GM23338 (cell line): Measurements from ENCODE around the gene AKAP13. TPM values are rescaled to one million over a fixed set of nuclear protein-coding genes. Genes with fewer than 3 reads are reported as not detected.

Experiments
- ATAC-seq: fragments of 200-7000 bp; cut with Tn5 transposase; 3 replicates; pipeline ENCODE4 v1.9.1; 2020
- DNase-seq: peaks from one replicate; pipeline ENCODE4 v3.0.0-alpha.2; 2015; ENCODE audit warnings: low spot score
- H2AFZ ChIP-seq: fragments of 200-600 bp; sonication (generic); 2 replicates; pipeline ENCODE4 v1.8.0; 2016; ENCODE audit warnings: antibody characterized with exemption, mild to moderate bottlenecking, moderate library complexity
- H3F3A ChIP-seq: fragments of 200-600 bp; sonication (generic); replicated peaks from 2 replicates; pipeline ENCODE4 v1.8.0; 2017; ENCODE audit warnings: antibody characterized with exemption, mixed run types, low read depth
- H3K27ac ChIP-seq: fragments of 200-600 bp; sonication (generic); 2 replicates; pipeline ENCODE4 v1.6.1; 2016; ENCODE audit warnings: low read depth
- H3K27me3 ChIP-seq: fragments of 200-600 bp; sonication (generic); 2 replicates; pipeline ENCODE4 v1.8.0; 2016; ENCODE audit warnings: mild to moderate bottlenecking, mixed run types, moderate library complexity; ENCODE audit not compliant: insufficient read depth
- H3K36me3 ChIP-seq: fragments of 200-600 bp; sonication (generic); 2 replicates; pipeline ENCODE4 v1.8.0; 2016; ENCODE audit warnings: mild to moderate bottlenecking; ENCODE audit not compliant: insufficient read depth
- H3K4me1 ChIP-seq: fragments of 200-600 bp; sonication (generic); 2 replicates; pipeline ENCODE4 v1.8.0; 2016; ENCODE audit warnings: mild to moderate bottlenecking, moderate library complexity; ENCODE audit not compliant: insufficient read depth
- H3K4me2 ChIP-seq: fragments of 200-600 bp; sonication (generic); 2 replicates; pipeline ENCODE4 v1.7.1; 2017; ENCODE audit warnings: mixed run types
- H3K4me3 ChIP-seq: fragments of 200-600 bp; sonication (generic); 2 replicates; pipeline ENCODE4 v1.6.1; 2016; ENCODE audit warnings: mixed run types
- H3K79me2 ChIP-seq: fragments of 200-600 bp; sonication (generic); replicated peaks from 2 replicates; pipeline ENCODE4 v1.8.0; 2017; ENCODE audit warnings: mild to moderate bottlenecking; ENCODE audit not compliant: insufficient read depth
- H3K9me2 ChIP-seq: fragments of 200-600 bp; sonication (generic); 2 replicates; pipeline ENCODE4 v1.8.0; 2017; ENCODE audit not compliant: insufficient read depth
- H4K20me1 ChIP-seq: fragments of 200-600 bp; sonication (generic); replicated peaks from 2 replicates; pipeline ENCODE4 v1.8.0; 2017; ENCODE audit warnings: mild to moderate bottlenecking; ENCODE audit not compliant: insufficient read depth
- H3K27ac Mint-ChIP-seq: 2 replicates; pipeline ENCODE4 v1.8.0; 2020; ENCODE audit warnings: inconsistent platforms, mild to moderate bottlenecking, moderate library complexity, mixed read lengths
- H3K27me3 Mint-ChIP-seq: 3 replicates; pipeline ENCODE4 v1.8.0; 2022; ENCODE audit warnings: low read depth, mild to moderate bottlenecking, moderate library complexity, mixed read lengths, inconsistent platforms; ENCODE audit not compliant: insufficient read depth, poor library complexity
- H3K36me3 Mint-ChIP-seq: 3 replicates; pipeline ENCODE4 v1.8.0; 2021; ENCODE audit warnings: low read depth, mild to moderate bottlenecking, inconsistent platforms, moderate library complexity, mixed read lengths
- H3K4me1 Mint-ChIP-seq: 3 replicates; pipeline ENCODE4 v1.8.0; 2020; ENCODE audit warnings: mild to moderate bottlenecking, inconsistent platforms, mixed read lengths
- H3K4me3 Mint-ChIP-seq: 3 replicates; pipeline ENCODE4 v1.8.0; 2021; ENCODE audit warnings: moderate library complexity, mild to moderate bottlenecking, inconsistent platforms, mixed read lengths
- H3K9me3 Mint-ChIP-seq: 3 replicates; pipeline ENCODE4 v1.8.0; 2020; ENCODE audit warnings: moderate library complexity, mild to moderate bottlenecking, inconsistent platforms, mixed read lengths
- CREB1 ChIP-seq: fragments of 250-450 bp; sonication (Bioruptor Pico); IDR thresholded peaks from 2 replicates; pipeline ENCODE4 v1.5.0; 2020; ENCODE audit warnings: low read depth, mild to moderate bottlenecking, moderate library complexity
- EZH2 ChIP-seq: fragments of 200-600 bp; sonication (generic); IDR thresholded peaks from one replicate; pipeline ENCODE4 v1.8.0; 2017; ENCODE audit warnings: antibody characterized with exemption, mild to moderate bottlenecking, low read depth; ENCODE audit not compliant: unreplicated experiment
- EZH2phosphoT487 ChIP-seq: fragments of 200-600 bp; sonication (generic); IDR thresholded peaks from one replicate; pipeline ENCODE4 v1.8.1; 2018; ENCODE audit warnings: antibody characterized with exemption; ENCODE audit not compliant: unreplicated experiment
- JUNB ChIP-seq: IDR thresholded peaks from one replicate; pipeline ENCODE4 v1.6.1; 2016; ENCODE audit warnings: antibody characterized with exemption; ENCODE audit not compliant: unreplicated experiment
- STAT1 ChIP-seq: IDR thresholded peaks from one replicate; pipeline ENCODE4 v1.6.1; 2016; ENCODE audit warnings: antibody characterized with exemption; ENCODE audit not compliant: unreplicated experiment
- ZNF114 ChIP-seq: fragments of 250-450 bp; sonication (Bioruptor Pico); IDR thresholded peaks from 2 replicates; pipeline ENCODE4 v1.5.0; 2020; ENCODE audit warnings: mild to moderate bottlenecking, moderate library complexity
- polyA plus RNA-seq: library from polyadenylated mRNA; unstranded; fragments of >200 nt; fragmentation: Nextera tagmentation; extraction: Ambion mirVana; gene quantifications from 2 replicates; pipeline ENCODE4 v1.2.1, GENCODE V29; 2016
- total RNA-seq: library from RNA; depleted of rRNA; stranded (reverse); fragments of >200 nt; shearing (Covaris generic); gene quantifications from 2 replicates; pipeline ENCODE4 v1.2.3, GENCODE V29; 2014
- TF ChIP-seq, protein P1 (sequence below): fragments of 250-450 bp; sonication (Bioruptor Pico); IDR thresholded peaks from 2 replicates; pipeline ENCODE4 v1.5.0; 2020; ENCODE audit warnings: mild to moderate bottlenecking, moderate library complexity
- TF ChIP-seq, protein P2 (sequence below): IDR thresholded peaks from one replicate; pipeline ENCODE4 v1.6.1; 2018; ENCODE audit warnings: antibody characterized with exemption; ENCODE audit not compliant: unreplicated experiment

The AKAP13 gene
- total and polyA plus RNA-seq, 2 experiments from 2014 or later, result 46.2 to 60.7 TPM

DNA sequence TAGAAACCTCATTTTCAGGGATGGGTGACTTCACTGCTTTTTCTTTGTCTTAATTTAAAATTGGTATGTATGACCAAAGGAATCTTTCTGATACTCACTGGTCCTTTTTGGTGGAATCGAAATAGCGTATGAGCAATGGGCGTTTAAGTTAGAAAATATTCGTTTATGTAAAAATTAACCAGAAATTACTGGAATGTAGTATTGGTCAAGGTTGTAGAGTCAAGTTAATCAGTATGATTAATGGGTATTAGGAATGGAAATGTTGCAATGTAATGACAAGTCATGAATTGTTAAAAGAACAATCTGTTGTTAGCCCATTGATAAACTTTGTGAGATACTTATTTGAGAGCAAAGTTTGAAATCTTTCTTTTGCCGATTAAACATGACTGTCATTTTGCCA, 36.9 kb downstream of the AKAP13 start (continued):
- TF ChIP-seq, protein P1, sequence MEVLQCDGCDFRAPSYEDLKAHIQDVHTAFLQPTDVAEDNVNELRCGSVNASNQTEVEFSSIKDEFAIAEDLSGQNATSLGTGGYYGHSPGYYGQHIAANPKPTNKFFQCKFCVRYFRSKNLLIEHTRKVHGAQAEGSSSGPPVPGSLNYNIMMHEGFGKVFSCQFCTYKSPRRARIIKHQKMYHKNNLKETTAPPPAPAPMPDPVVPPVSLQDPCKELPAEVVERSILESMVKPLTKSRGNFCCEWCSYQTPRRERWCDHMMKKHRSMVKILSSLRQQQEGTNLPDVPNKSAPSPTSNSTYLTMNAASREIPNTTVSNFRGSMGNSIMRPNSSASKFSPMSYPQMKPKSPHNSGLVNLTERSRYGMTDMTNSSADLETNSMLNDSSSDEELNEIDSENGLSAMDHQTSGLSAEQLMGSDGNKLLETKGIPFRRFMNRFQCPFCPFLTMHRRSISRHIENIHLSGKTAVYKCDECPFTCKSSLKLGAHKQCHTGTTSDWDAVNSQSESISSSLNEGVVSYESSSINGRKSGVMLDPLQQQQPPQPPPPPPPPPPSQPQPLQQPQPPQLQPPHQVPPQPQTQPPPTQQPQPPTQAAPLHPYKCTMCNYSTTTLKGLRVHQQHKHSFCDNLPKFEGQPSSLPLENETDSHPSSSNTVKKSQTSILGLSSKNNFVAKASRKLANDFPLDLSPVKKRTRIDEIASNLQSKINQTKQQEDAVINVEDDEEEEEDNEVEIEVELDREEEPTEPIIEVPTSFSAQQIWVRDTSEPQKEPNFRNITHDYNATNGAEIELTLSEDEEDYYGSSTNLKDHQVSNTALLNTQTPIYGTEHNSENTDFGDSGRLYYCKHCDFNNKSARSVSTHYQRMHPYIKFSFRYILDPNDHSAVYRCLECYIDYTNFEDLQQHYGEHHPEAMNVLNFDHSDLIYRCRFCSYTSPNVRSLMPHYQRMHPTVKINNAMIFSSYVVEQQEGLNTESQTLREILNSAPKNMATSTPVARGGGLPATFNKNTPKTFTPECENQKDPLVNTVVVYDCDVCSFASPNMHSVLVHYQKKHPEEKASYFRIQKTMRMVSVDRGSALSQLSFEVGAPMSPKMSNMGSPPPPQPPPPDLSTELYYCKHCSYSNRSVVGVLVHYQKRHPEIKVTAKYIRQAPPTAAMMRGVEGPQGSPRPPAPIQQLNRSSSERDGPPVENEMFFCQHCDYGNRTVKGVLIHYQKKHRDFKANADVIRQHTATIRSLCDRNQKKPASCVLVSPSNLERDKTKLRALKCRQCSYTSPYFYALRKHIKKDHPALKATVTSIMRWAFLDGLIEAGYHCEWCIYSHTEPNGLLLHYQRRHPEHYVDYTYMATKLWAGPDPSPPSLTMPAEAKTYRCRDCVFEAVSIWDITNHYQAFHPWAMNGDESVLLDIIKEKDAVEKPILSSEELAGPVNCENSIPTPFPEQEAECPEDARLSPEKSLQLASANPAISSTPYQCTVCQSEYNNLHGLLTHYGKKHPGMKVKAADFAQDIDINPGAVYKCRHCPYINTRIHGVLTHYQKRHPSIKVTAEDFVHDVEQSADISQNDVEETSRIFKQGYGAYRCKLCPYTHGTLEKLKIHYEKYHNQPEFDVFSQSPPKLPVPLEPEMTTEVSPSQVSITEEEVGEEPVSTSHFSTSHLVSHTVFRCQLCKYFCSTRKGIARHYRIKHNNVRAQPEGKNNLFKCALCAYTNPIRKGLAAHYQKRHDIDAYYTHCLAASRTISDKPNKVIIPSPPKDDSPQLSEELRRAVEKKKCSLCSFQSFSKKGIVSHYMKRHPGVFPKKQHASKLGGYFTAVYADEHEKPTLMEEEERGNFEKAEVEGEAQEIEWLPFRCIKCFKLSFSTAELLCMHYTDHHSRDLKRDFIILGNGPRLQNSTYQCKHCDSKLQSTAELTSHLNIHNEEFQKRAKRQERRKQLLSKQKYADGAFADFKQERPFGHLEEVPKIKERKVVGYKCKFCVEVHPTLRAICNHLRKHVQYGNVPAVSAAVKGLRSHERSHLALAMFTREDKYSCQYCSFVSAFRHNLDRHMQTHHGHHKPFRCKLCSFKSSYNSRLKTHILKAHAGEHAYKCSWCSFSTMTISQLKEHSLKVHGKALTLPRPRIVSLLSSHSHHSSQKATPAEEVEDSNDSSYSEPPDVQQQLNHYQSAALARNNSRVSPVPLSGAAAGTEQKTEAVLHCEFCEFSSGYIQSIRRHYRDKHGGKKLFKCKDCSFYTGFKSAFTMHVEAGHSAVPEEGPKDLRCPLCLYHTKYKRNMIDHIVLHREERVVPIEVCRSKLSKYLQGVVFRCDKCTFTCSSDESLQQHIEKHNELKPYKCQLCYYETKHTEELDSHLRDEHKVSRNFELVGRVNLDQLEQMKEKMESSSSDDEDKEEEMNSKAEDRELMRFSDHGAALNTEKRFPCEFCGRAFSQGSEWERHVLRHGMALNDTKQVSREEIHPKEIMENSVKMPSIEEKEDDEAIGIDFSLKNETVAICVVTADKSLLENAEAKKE, result no peak
- no peak for TF ChIP-seq CREB1
- no peak for TF ChIP-seq EZH2
- TF ChIP-seq EZH2phosphoT487, result no peak

DNA sequence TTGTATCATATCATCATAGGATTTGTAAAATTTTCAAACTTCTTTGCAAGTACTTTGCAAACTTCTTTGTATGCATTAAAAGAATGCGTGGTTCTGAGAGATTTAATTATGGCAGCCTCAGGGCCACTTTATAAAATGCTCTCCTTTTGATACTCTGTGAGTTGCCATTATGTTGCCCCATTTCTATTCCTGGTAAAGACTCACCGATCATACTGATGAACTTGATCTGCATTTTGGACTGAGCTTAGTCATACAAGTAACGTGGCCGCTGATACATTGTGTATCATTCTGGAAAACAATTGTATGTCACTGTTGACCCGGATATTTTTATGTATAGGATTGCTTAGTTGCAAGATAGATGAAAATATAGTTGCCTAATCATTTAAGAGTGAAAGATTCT, 38.8 kb downstream of the AKAP13 start:
- no peaks in the 10 kb centered on the region for H3K36me3 Mint-ChIP-seq
- Histone ChIP-seq H3F3A (no peaks in the 10 kb centered on the region), H2AFZ (no peak overlapping the region), H3K4me2 (no peak overlapping the region), H3K79me2 (peaks cover 97% of the 10 kb centered on the region), H3K4me1 (peaks cover 7% of the 10 kb centered on the region), H3K27ac (no peak overlapping the region), H3K4me3 (no peak overlapping the region), H3K36me3 (no peaks in the 10 kb centered on the region), H4K20me1 (peaks cover 47% of the 10 kb centered on the region), H3K9me2 (no peaks in the 10 kb centered on the region), H3K27me3 (no peaks in the 10 kb centered on the region)
- H3K27me3 Mint-ChIP-seq, result peaks cover 2% of the 10 kb centered on the region
- no peak overlapping the region for H3K4me3 Mint-ChIP-seq
- no peak for DNase-seq
- H3K9me3 Mint-ChIP-seq, result no peaks in the 10 kb centered on the region
- peaks cover 18% of the 10 kb centered on the region for H3K4me1 Mint-ChIP-seq
- no peak overlapping the region for H3K27ac Mint-ChIP-seq
- no peak for ATAC-seq
- TF ChIP-seq, protein P2, sequence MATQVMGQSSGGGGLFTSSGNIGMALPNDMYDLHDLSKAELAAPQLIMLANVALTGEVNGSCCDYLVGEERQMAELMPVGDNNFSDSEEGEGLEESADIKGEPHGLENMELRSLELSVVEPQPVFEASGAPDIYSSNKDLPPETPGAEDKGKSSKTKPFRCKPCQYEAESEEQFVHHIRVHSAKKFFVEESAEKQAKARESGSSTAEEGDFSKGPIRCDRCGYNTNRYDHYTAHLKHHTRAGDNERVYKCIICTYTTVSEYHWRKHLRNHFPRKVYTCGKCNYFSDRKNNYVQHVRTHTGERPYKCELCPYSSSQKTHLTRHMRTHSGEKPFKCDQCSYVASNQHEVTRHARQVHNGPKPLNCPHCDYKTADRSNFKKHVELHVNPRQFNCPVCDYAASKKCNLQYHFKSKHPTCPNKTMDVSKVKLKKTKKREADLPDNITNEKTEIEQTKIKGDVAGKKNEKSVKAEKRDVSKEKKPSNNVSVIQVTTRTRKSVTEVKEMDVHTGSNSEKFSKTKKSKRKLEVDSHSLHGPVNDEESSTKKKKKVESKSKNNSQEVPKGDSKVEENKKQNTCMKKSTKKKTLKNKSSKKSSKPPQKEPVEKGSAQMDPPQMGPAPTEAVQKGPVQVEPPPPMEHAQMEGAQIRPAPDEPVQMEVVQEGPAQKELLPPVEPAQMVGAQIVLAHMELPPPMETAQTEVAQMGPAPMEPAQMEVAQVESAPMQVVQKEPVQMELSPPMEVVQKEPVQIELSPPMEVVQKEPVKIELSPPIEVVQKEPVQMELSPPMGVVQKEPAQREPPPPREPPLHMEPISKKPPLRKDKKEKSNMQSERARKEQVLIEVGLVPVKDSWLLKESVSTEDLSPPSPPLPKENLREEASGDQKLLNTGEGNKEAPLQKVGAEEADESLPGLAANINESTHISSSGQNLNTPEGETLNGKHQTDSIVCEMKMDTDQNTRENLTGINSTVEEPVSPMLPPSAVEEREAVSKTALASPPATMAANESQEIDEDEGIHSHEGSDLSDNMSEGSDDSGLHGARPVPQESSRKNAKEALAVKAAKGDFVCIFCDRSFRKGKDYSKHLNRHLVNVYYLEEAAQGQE, result no peak
- TF ChIP-seq JUNB (no peak), ZNF114 (CRISPR knock-in tag) (no peak), STAT1 (no peak)
